Kidney (tissue), 14 donors: ENCODE measurements around the gene LDAH. TPM values are rescaled to one million over a fixed set of nuclear protein-coding genes. Genes with fewer than 3 reads are reported as not detected.

ENCODE experiments used
- DNase-seq, 5 donors: peaks; one replicate each; pipeline ENCODE4 v3.0.0-alpha.2; 2013 to 2020
- FAIRE-seq: peaks from 2 replicates; lab custom pipeline; 2012; peaks lifted over from hg19 to GRCh38; lab: Jason Lieb, UNC
- H3K27ac ChIP-seq, 2 donors: one replicate each; pipeline ENCODE4 v1.7.0; 2013; ENCODE audit warnings: low read depth in 2 of 2, low read length in 2 of 2, inconsistent platforms in 1 of 2
- H3K27me3 ChIP-seq: one replicate; pipeline ENCODE4 v1.7.1; 2013; ENCODE audit warnings: low read length, inconsistent platforms; ENCODE audit not compliant: control insufficient read depth, insufficient read depth
- H3K36me3 ChIP-seq, 3 donors: one replicate each; pipeline versions ENCODE4 v1.7.0 to v1.7.1; 2013; ENCODE audit warnings: low read length in 3 of 3, control low read depth in 1 of 3, inconsistent platforms in 1 of 3; ENCODE audit not compliant: insufficient read depth in 3 of 3, control insufficient read depth in 2 of 3
- H3K4me1 ChIP-seq, 3 donors: one replicate each; pipeline versions ENCODE4 v1.7.0 to v1.7.1; 2013; ENCODE audit warnings: low read length in 3 of 3, inconsistent platforms in 1 of 3, low read depth in 1 of 3; ENCODE audit not compliant: control insufficient read depth in 2 of 3, insufficient read depth in 2 of 3
- H3K4me3 ChIP-seq, 3 donors: one replicate each; pipeline versions ENCODE4 v1.7.0 to v1.8.1; 2013; ENCODE audit warnings: low read length in 3 of 3, control low read depth in 1 of 3, inconsistent platforms in 1 of 3
- H3K9ac ChIP-seq, 3 donors: one replicate each; pipeline versions ENCODE4 v1.7.0 to v1.7.1; 2013; ENCODE audit warnings: low read length in 3 of 3, control low read depth in 1 of 3, inconsistent platforms in 1 of 3
- H3K9me3 ChIP-seq, 3 donors: one replicate each; pipeline versions ENCODE4 v1.7.0 to v1.7.1; 2013; ENCODE audit warnings: low read length in 3 of 3, control low read depth in 1 of 3, inconsistent platforms in 1 of 3; ENCODE audit not compliant: control insufficient read depth in 2 of 3, insufficient read depth in 1 of 3
- CTCF ChIP-seq: IDR thresholded peaks from 3 replicates; pipeline ENCODE4 v1.5.1; 2012; ENCODE audit warnings: mild to moderate bottlenecking, moderate library complexity, borderline replicate concordance; ENCODE audit not compliant: insufficient read depth; ENCODE audit errors: extremely low read depth
- intact Hi-C: fragments of 100-400 bp; cut with DNase I; formaldehyde crosslinking; loops from one replicate; pipeline ENCODE4 v1.11.1; 2022
- polyA plus RNA-seq: library from polyadenylated mRNA; stranded (reverse); fragments of 350-450 nt; fragmentation: Illumina TruSeq; extraction: RNeasy Lipid Tissue Mini Kit (QIAGEN cat#74804); gene quantifications from one replicate; pipeline ENCODE4 v1.2.3, GENCODE V29; 2014; ENCODE audit warnings: low read depth, low replicate concordance; ENCODE audit not compliant: insufficient read depth
- total RNA-seq: library from RNA; stranded (reverse); fragmentation: NEBNext Ultra II Directional; extraction: Animal tissue kit (Norgen Biotek cat#: 25700); gene quantifications from one replicate; pipeline ENCODE4 v1.2.1, GENCODE V29; 2021
- donor health status: control.
- donor health status: control.
- donor health status: control.
- donor health status: control.
- donor health status: control.
- donor health status: DM: yes; HTN: yes; CAD: no.
- donor health status: Normal renal cell carcinoma (clear cell type).

Gene LDAH
- total and polyA plus RNA-seq, 2 donors from 2014 or later, result 15.5 to 20.4 TPM

- no peaks in the 10 kb centered on the region for H3K9me3 ChIP-seq
- no peak overlapping the region for H3K9ac ChIP-seq
- H3K27ac ChIP-seq, result no peak overlapping the region
- no peak overlapping the region for H3K4me3 ChIP-seq
- DNase-seq, result no peak
- intact Hi-C loops, result no loop called here
- no peak for TF ChIP-seq CTCF
- FAIRE-seq, result no peak
- H3K4me1 ChIP-seq, result peaks cover 0 to 29% (median 24%) of the 10 kb centered on the region in 3 donors
- H3K27me3 ChIP-seq, result peaks cover 6% of the 10 kb centered on the region
- H3K36me3 ChIP-seq, result peaks cover 0 to 10% (median 2%) of the 10 kb centered on the region in 3 donors
These were observed 144.1 kb downstream of the LDAH start for GRCh38 chr2:20678780-20679179.

GRCh38 chr2:20678086-20678395 is 144.9 kb downstream of the LDAH start:
- Histone ChIP-seq H3K4me3 (no peak overlapping the region), H3K4me1 (peaks cover 0 to 29% (median 24%) of the 10 kb centered on the region in 3 donors), H3K9me3 (no peaks in the 10 kb centered on the region), H3K27ac (no peak overlapping the region), H3K36me3 (peaks cover 0 to 10% (median 2%) of the 10 kb centered on the region in 3 donors), H3K9ac (no peak overlapping the region), H3K27me3 (peaks cover 13% of the 10 kb centered on the region)
- DNase-seq, result no peak
- TF ChIP-seq CTCF, result no peak
- FAIRE-seq, result no peak
- intact Hi-C loops, result no loop called here

- Histone ChIP-seq H3K9me3 (no peaks in the 10 kb centered on the region), H3K9ac (no peak overlapping the region), H3K36me3 (peaks cover 0 to 10% (median 0%) of the 10 kb centered on the region in 3 donors), H3K4me1 (peaks cover 0 to 25% (median 24%) of the 10 kb centered on the region in 3 donors), H3K4me3 (no peak overlapping the region), H3K27me3 (peaks cover 18% of the 10 kb centered on the region), H3K27ac (no peak overlapping the region)
- intact Hi-C loops, result no loop called here
- FAIRE-seq (no peak), DNase-seq (no peak)
- TF ChIP-seq CTCF, result no peak
These were observed 145.4 kb downstream of the LDAH start for GRCh38 chr2:20677301-20678085.
